Epidermal melanocyte (primary cell): Measurements from ENCODE around the gene BRD4.

ENCODE experiments used
- DNase-seq: peaks from one replicate; pipeline ENCODE4 v3.0.0; 2011; ENCODE audit warnings: low spot score; ENCODE audit not compliant: insufficient read length

BRD4 gene

GRCh38 chr19:15195371-15196334 is 136.7 kb downstream of the BRD4 start:
- DNase-seq, result peak; percentile 67

- DNase-seq, result peak; percentile 16
Observed at GRCh38 chr19:15194938-15195337, 137.4 kb downstream of the BRD4 start.

GRCh38 chr19:15191982-15192381 is 140.4 kb downstream of the BRD4 start:
- DNase-seq, result no peak

- no peak for DNase-seq
Observed at GRCh38 chr19:15191514-15191913, 140.8 kb downstream of the BRD4 start.

- no peak for DNase-seq
Observed at GRCh38 chr19:15188851-15189250, 143.5 kb downstream of the BRD4 start.

- peak; percentile 12 for DNase-seq
Observed at GRCh38 chr19:15187026-15188007, 145.0 kb downstream of the BRD4 start.
